GM06990 (cell line): ENCODE measurements around the gene POU6F2.

Source experiments
- DNase-seq: peaks from one replicate; pipeline ENCODE4 v3.0.0-alpha.2; 2011; ENCODE audit not compliant: insufficient read length; ENCODE audit errors: extremely low read depth
- H3K27me3 ChIP-seq: replicated peaks from 2 replicates; pipeline ENCODE4 v1.6.0; 2011; ENCODE audit warnings: low read length; ENCODE audit not compliant: control insufficient read depth, insufficient read depth
- H3K36me3 ChIP-seq: 2 replicates; pipeline ENCODE4 v1.5.1; 2011; ENCODE audit warnings: low read length; ENCODE audit not compliant: control insufficient read depth, insufficient read depth
- H3K4me3 ChIP-seq: replicated peaks from 2 replicates; pipeline ENCODE4 v1.5.1; 2011; ENCODE audit warnings: low read depth, mild to moderate bottlenecking, control low read depth, low read length
- CTCF ChIP-seq: IDR thresholded peaks from 2 replicates; pipeline ENCODE4 v1.5.1; 2011; ENCODE audit warnings: low read length, control low read depth, mild to moderate bottlenecking, inconsistent platforms; ENCODE audit not compliant: insufficient read depth, poor library complexity, severe bottlenecking

Gene POU6F2

GRCh38 chr7:39091145-39091544 is 113.4 kb downstream of the POU6F2 start:
- DNase-seq = no peak
- TF ChIP-seq CTCF = no peak

GRCh38 chr7:39091774-39092173 is 114.1 kb downstream of the POU6F2 start:
- H3K27me3 ChIP-seq = no peaks in the 10 kb centered on the region
- no peaks in the 10 kb centered on the region for H3K36me3 ChIP-seq
- DNase-seq = no peak
- H3K4me3 ChIP-seq = no peak overlapping the region
- no peak for TF ChIP-seq CTCF

More at GRCh38 chr7:39091145-39091544, 113.4 kb downstream of the POU6F2 start:
- Histone ChIP-seq H3K4me3 (no peak overlapping the region), H3K27me3 (no peaks in the 10 kb centered on the region), H3K36me3 (no peaks in the 10 kb centered on the region)

- TF ChIP-seq CTCF = no peak
- DNase-seq = no peak
- H3K36me3 ChIP-seq = no peaks in the 10 kb centered on the region
- no peaks in the 10 kb centered on the region for H3K27me3 ChIP-seq
- H3K4me3 ChIP-seq = no peak overlapping the region
Observed at GRCh38 chr7:39094731-39095130, 117.0 kb downstream of the POU6F2 start.

- Histone ChIP-seq H3K4me3 (no peak overlapping the region), H3K27me3 (no peaks in the 10 kb centered on the region), H3K36me3 (no peaks in the 10 kb centered on the region)
- no peak for DNase-seq
- no peak for TF ChIP-seq CTCF
Observed at GRCh38 chr7:39095875-39096619, 118.3 kb downstream of the POU6F2 start.

- Histone ChIP-seq H3K27me3 (no peaks in the 10 kb centered on the region; the same call in 1 of the 2 replicates), H3K4me3 (no peak overlapping the region), H3K36me3 (no peaks in the 10 kb centered on the region)
- DNase-seq = no peak
- TF ChIP-seq CTCF = no peak
Observed at GRCh38 chr7:39098506-39098905, 120.8 kb downstream of the POU6F2 start.
